Midbrain (tissue), 1 donor: ENCODE measurements around the gene KLHDC4.
"Not testable (repeated sequence)": the region's sequence is repeated elsewhere in the genome, so short reads cannot be mapped to it uniquely, and the experiment has no call there.

ENCODE experiments used
- DNase-seq: peaks from one replicate; lab custom pipeline; 2025; lab: John Stamatoyannopoulos, UW

KLHDC4 gene

GRCh38 chr16:87788730-87789436, 23.1 kb upstream of the KLHDC4 start:
- not testable (repeated sequence) for DNase-seq

- DNase-seq, result not testable (repeated sequence)
Observed at GRCh38 chr16:87787451-87788091, 21.8 kb upstream of the KLHDC4 start.

GRCh38 chr16:87784812-87785211, 19.0 kb upstream of the KLHDC4 start:
- DNase-seq, result no peak

GRCh38 chr16:87782033-87782432, 16.2 kb upstream of the KLHDC4 start:
- DNase-seq, result no peak

GRCh38 chr16:87780385-87780989, 14.7 kb upstream of the KLHDC4 start:
- DNase-seq, result peak; percentile 4

- DNase-seq, result peak; percentile 81
Observed at GRCh38 chr16:87778830-87779579, 13.2 kb upstream of the KLHDC4 start.

- no peak for DNase-seq
Observed at GRCh38 chr16:87778476-87778829, 12.7 kb upstream of the KLHDC4 start.

GRCh38 chr16:87773836-87774235, 8.1 kb upstream of the KLHDC4 start:
- DNase-seq, result not testable (repeated sequence)

GRCh38 chr16:87767456-87767855, 1.7 kb upstream of the KLHDC4 start:
- not testable (repeated sequence) for DNase-seq

- no peak for DNase-seq
Observed at GRCh38 chr16:87766485-87766797, 655 bp upstream of the KLHDC4 start.

GRCh38 chr16:87765473-87765775, 362 bp downstream of the KLHDC4 start:
- DNase-seq, result no peak

GRCh38 chr16:87764600-87765472, 950 bp downstream of the KLHDC4 start:
- no peak for DNase-seq

- DNase-seq, result no peak
Observed at GRCh38 chr16:87762620-87763019, 3.2 kb downstream of the KLHDC4 start.

GRCh38 chr16:87762071-87762571, 3.7 kb downstream of the KLHDC4 start:
- no peak for DNase-seq

GRCh38 chr16:87761060-87761459, 4.7 kb downstream of the KLHDC4 start:
- no peak for DNase-seq

GRCh38 chr16:87757841-87758426, 7.9 kb downstream of the KLHDC4 start:
- DNase-seq, result no peak

GRCh38 chr16:87754535-87754934, 11.3 kb downstream of the KLHDC4 start:
- DNase-seq, result no peak

GRCh38 chr16:87747626-87748414, 18.0 kb downstream of the KLHDC4 start:
- no peak for DNase-seq

GRCh38 chr16:87746178-87746577, 19.6 kb downstream of the KLHDC4 start:
- DNase-seq, result no peak

GRCh38 chr16:87744750-87745514, 20.9 kb downstream of the KLHDC4 start:
- DNase-seq, result no peak
